Lung (tissue), 12 donors: ENCODE measurements around the gene ZNF526. TPM values are rescaled to one million over a fixed set of nuclear protein-coding genes. Genes with fewer than 3 reads are reported as not detected.

ENCODE experiments used
- ATAC-seq: fragments of 200-7000 bp; cut with Tn5 transposase; one replicate; pipeline ENCODE4 v1.9.1; 2020; ENCODE audit warnings: moderate number of reproducible peaks; ENCODE audit not compliant: insufficient read depth, low FRiP score
- DNase-seq, 3 donors: peaks; one replicate each; pipeline ENCODE4 v3.0.0-alpha.2; 2013 to 2017
- H3K27ac ChIP-seq, 2 donors: one replicate each; pipeline ENCODE4 v1.5.1; 2013; ENCODE audit warnings: mild to moderate bottlenecking in 2 of 2, moderate library complexity in 2 of 2, control low read depth in 1 of 2, inconsistent platforms in 1 of 2, low read depth in 1 of 2, low read length in 1 of 2
- H3K27me3 ChIP-seq, 3 donors: one replicate each; pipeline ENCODE4 v1.5.1; 2013; ENCODE audit warnings: low read length in 2 of 3; ENCODE audit not compliant: control insufficient read depth in 3 of 3, insufficient read depth in 3 of 3
- H3K36me3 ChIP-seq, 4 donors: one replicate each; pipeline ENCODE4 v1.5.1; 2013; ENCODE audit warnings: low read length in 4 of 4, mild to moderate bottlenecking in 1 of 4, moderate library complexity in 1 of 4; ENCODE audit not compliant: control insufficient read depth in 4 of 4, insufficient read depth in 4 of 4
- H3K4me1 ChIP-seq, 5 donors: one replicate each; pipeline ENCODE4 v1.5.1; 2013; ENCODE audit warnings: low read length in 5 of 5, mild to moderate bottlenecking in 2 of 5, moderate library complexity in 1 of 5; ENCODE audit not compliant: control insufficient read depth in 5 of 5, insufficient read depth in 5 of 5
- H3K4me3 ChIP-seq: one replicate; pipeline ENCODE4 v1.5.1; 2013; ENCODE audit warnings: mild to moderate bottlenecking, control low read depth, moderate library complexity
- H3K9ac ChIP-seq, 2 donors: one replicate each; pipeline ENCODE4 v1.5.1; 2013; ENCODE audit warnings: low read length in 2 of 2, control low read depth in 1 of 2; ENCODE audit not compliant: insufficient read depth in 1 of 2
- H3K9me3 ChIP-seq, 4 donors: one replicate each; pipeline ENCODE4 v1.5.1; 2013; ENCODE audit warnings: low read length in 3 of 4, mild to moderate bottlenecking in 1 of 4, moderate library complexity in 1 of 4; ENCODE audit not compliant: control insufficient read depth in 4 of 4, insufficient read depth in 3 of 4
- WGBS, 2 donors: extraction: QIAGEN DNeasy Blood & Tissue Kit; methylation state at CpG; one replicate each; pipeline ENCODE4 v1.1.7; 2013; 5-methylcytosine and 5-hydroxymethylcytosine counted together
- polyA plus RNA-seq, 2 donors: library from polyadenylated mRNA; stranded (reverse); fragments of 200-250 nt; gene quantifications; one replicate each; pipeline ENCODE4 v1.2.1, GENCODE V29; 2013
- total RNA-seq, 2 donors: library from RNA; depleted of rRNA in 1 of 2; stranded (reverse); fragments of >200 nt in 1 of 2; gene quantifications; one replicate each; pipeline ENCODE4 v1.2.1, GENCODE V29; 2014 to 2021
- TF ChIP-seq, protein P1 (sequence below): IDR thresholded peaks from 2 replicates; pipeline ENCODE4 v1.5.1; 2012; ENCODE audit warnings: mild to moderate bottlenecking; ENCODE audit errors: control extremely low read depth, extremely low read depth
- donor health status: control.
- donor health status: control.
- donor health status: Bipolar disorder and iron deficiency.
- donor health status: healthy.
- donor health status: DM: yes; HTN: yes; CAD: no.

Gene ZNF526
- total and polyA plus RNA-seq, 4 donors, result 4.6 to 14.4 (median 5.4) TPM

DNA sequence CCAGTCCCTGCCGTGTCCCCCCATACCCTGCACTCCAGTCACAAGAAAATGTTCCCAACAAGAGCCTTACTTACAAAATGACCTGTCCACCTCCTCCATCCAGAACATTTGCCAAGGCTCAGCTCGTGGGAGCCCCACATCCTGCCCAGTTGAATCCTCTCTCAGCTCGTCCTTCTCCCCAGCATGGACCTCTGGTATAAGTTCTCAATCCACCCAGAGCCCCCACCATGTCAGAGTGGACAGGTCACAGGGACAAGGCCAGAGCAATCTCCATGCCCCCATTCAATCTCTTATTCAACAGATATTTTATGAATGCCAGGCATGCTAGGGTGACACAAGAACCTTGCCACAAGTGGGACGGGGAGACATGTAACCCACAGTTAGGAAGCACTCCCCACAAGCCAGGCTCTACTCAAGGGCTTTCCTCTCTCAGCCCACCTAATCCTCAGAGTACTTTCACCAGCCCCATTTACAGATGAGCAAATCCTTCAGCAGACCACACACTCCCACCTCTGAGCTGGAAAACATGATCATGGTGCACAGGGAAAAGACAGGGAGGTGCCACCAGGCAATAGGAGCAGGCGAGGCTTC is 17.7 kb upstream of the ZNF526 start:
- H3K4me1 ChIP-seq, result peaks cover 0 to 3% (median 0%) of the 10 kb centered on the region in 5 donors
- H3K4me3 ChIP-seq, result no peak overlapping the region
- DNase-seq, result no peak
- H3K9ac ChIP-seq, result no peak overlapping the region
- peak overlapping the region in 1 of 2 donors; percentile 61 for H3K27ac ChIP-seq
- H3K9me3 ChIP-seq, result no peaks in the 10 kb centered on the region
- TF ChIP-seq, protein P1, sequence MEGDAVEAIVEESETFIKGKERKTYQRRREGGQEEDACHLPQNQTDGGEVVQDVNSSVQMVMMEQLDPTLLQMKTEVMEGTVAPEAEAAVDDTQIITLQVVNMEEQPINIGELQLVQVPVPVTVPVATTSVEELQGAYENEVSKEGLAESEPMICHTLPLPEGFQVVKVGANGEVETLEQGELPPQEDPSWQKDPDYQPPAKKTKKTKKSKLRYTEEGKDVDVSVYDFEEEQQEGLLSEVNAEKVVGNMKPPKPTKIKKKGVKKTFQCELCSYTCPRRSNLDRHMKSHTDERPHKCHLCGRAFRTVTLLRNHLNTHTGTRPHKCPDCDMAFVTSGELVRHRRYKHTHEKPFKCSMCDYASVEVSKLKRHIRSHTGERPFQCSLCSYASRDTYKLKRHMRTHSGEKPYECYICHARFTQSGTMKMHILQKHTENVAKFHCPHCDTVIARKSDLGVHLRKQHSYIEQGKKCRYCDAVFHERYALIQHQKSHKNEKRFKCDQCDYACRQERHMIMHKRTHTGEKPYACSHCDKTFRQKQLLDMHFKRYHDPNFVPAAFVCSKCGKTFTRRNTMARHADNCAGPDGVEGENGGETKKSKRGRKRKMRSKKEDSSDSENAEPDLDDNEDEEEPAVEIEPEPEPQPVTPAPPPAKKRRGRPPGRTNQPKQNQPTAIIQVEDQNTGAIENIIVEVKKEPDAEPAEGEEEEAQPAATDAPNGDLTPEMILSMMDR, result no peak
- ATAC-seq, result no peak
- H3K27me3 ChIP-seq, result no peaks in the 10 kb centered on the region
- WGBS, 2 donors, result 42 to 70% methylated on average over 5 of the region's 5 CpGs
- H3K36me3 ChIP-seq, result peaks cover 2 to 63% (median 16%) of the 10 kb centered on the region in 4 donors

DNA sequence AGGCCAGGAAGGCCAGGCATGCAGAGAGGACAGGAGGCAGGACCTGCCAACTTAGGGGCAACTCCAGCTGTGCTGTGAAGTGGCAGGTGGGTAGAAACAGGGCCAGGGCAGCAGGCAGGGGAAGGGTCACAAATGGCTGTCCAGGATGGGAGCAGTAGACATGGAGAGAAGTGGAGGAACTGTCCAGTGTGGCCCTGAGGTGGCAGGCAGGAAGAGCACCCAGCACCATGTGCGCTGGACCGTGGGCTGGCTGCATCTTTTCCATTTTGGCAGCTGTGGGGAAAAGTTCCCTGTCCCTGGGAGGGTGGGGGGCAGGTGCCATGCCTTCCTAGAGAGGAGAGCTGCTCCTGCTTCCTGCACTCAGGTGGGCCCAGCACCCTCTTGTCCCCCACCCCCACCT is 16.4 kb upstream of the ZNF526 start:
- Histone ChIP-seq H3K4me3 (no peak overlapping the region), H3K27me3 (no peaks in the 10 kb centered on the region), H3K27ac (no peak overlapping the region), H3K9ac (no peak overlapping the region), H3K9me3 (no peaks in the 10 kb centered on the region), H3K4me1 (peaks cover 0 to 3% (median 0%) of the 10 kb centered on the region in 5 donors), H3K36me3 (peaks cover 7 to 66% (median 14%) of the 10 kb centered on the region in 4 donors)
- ATAC-seq (no peak), DNase-seq (no peak)
- 92 to 95% methylated on average over 2 of the region's 2 CpGs for WGBS, 2 donors
- TF ChIP-seq, protein P1, result no peak

DNA sequence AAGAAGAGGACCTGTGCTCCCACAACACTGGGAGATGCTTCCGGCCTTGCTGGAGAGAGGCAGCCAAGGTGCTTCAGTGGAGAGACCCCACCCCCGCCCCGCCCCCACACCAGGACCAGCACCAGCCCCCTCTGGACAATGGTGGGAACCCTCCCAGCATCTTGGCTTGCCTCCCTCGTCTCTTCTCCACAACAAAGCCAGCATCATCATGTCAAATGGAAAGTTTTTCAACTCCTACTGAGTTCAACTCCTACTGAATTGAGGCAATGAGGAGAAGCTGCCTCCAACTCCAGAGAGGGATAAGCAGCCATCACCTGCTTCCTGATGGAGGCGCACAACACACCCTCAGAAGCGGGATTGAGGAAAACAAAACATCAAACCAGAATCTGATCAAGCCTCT is 15.4 kb upstream of the ZNF526 start:
- TF ChIP-seq, protein P1, result no peak
- Histone ChIP-seq H3K4me3 (no peak overlapping the region), H3K27me3 (no peaks in the 10 kb centered on the region), H3K36me3 (peaks cover 7 to 64% (median 12%) of the 10 kb centered on the region in 4 donors), H3K9ac (no peak overlapping the region), H3K9me3 (no peaks in the 10 kb centered on the region), H3K27ac (no peak overlapping the region), H3K4me1 (no peaks in the 10 kb centered on the region)
- ATAC-seq (no peak), DNase-seq (no peak)
- 88 to 95% methylated on average over 6 of the region's 6 CpGs for WGBS, 2 donors
